HEK293 (cell line): ENCODE data around the gene MAPK14.
"Not testable (repeated sequence)": the region's sequence is repeated elsewhere in the genome, so short reads cannot be mapped to it uniquely, and the experiment has no call there.

Experiments used
- CTCF ChIA-PET: fragments of 350-600 bp; formaldehyde crosslinking; extraction: SDS; loops from one replicate; lab custom pipeline; 2021; ENCODE audit warnings: antibody characterized with exemption; lab: Yijun Ruan, JAX
- POLR2A ChIA-PET: fragments of 300-600 bp; formaldehyde crosslinking; extraction: SDS; loops from one replicate; lab custom pipeline; 2020; ENCODE audit warnings: antibody characterized with exemption, inconsistent platforms; lab: Yijun Ruan, JAX
- H3K27ac ChIP-seq: fragments of 200-500 bp; sonication (Bioruptor generic); 2 replicates; pipeline ENCODE4 v1.5.1; 2014; ENCODE audit warnings: low read depth, low read length, control low read depth, inconsistent platforms; ENCODE audit errors: extremely low read depth
- H3K36me3 ChIP-seq, 2 experiments: fragments of 200-500 bp in 1 of 2; sonication (Bioruptor generic) in 1 of 2; 1 replicate in 1 of 2; 2 replicates in 1 of 2; pipeline ENCODE4 v1.5.1; 2014 to 2017; ENCODE audit warnings: inconsistent platforms in 2 of 2, low read length in 2 of 2; ENCODE audit not compliant: control insufficient read depth in 2 of 2, insufficient read depth in 1 of 2
- H3K4me1 ChIP-seq: fragments of 200-500 bp; sonication (Bioruptor generic); 2 replicates; pipeline ENCODE4 v1.5.1; 2014; ENCODE audit warnings: mild to moderate bottlenecking, low read length, inconsistent platforms; ENCODE audit not compliant: control insufficient read depth, insufficient read depth
- H3K4me3 ChIP-seq: 2 replicates; pipeline ENCODE4 v1.5.1; 2011; ENCODE audit warnings: low read depth, mild to moderate bottlenecking, control low read depth, low read length, moderate library complexity
- H3K9me3 ChIP-seq: fragments of 200-500 bp; sonication (Bioruptor generic); 2 replicates; pipeline ENCODE4 v1.5.1; 2014; ENCODE audit warnings: low read depth, low read length, inconsistent platforms; ENCODE audit not compliant: control insufficient read depth, insufficient read depth
- CTCF ChIP-seq: fragments of 450-650 bp; formaldehyde crosslinking; IDR thresholded peaks from 2 replicates; pipeline ENCODE4 v1.5.1; 2016; ENCODE audit warnings: missing biosample characterization, missing genetic modification characterization
- REPIN1 ChIP-seq: fragments of 450-650 bp; formaldehyde crosslinking; IDR thresholded peaks from 2 replicates; pipeline ENCODE4 v1.5.1; 2017; ENCODE audit warnings: missing biosample characterization, missing genetic modification characterization, low read depth
- WT1 ChIP-seq: fragments of 450-650 bp; formaldehyde crosslinking; IDR thresholded peaks from 2 replicates; pipeline ENCODE4 v1.5.1; 2016; ENCODE audit warnings: missing biosample characterization, missing genetic modification characterization
- ZBTB20 ChIP-seq: fragments of 450-650 bp; formaldehyde crosslinking; IDR thresholded peaks from 2 replicates; pipeline ENCODE4 v1.5.1; 2016; ENCODE audit warnings: missing biosample characterization, missing genetic modification characterization
- ZNF18 ChIP-seq: fragments of 450-650 bp; formaldehyde crosslinking; IDR thresholded peaks from 2 replicates; pipeline ENCODE4 v1.5.1; 2016; ENCODE audit warnings: missing biosample characterization, missing genetic modification characterization
- ZNF23 ChIP-seq: fragments of 450-650 bp; formaldehyde crosslinking; IDR thresholded peaks from 2 replicates; pipeline ENCODE4 v1.5.1; 2016; ENCODE audit warnings: missing biosample characterization, missing genetic modification characterization, borderline replicate concordance
- ZNF266 ChIP-seq: fragments of 450-650 bp; formaldehyde crosslinking; IDR thresholded peaks from 2 replicates; pipeline ENCODE4 v1.5.1; 2016; ENCODE audit warnings: missing biosample characterization, missing genetic modification characterization, low read depth
- ZNF335 ChIP-seq: fragments of 450-650 bp; formaldehyde crosslinking; conservative IDR thresholded peaks from 2 replicates; pipeline ENCODE4 v1.5.1; 2016; ENCODE audit warnings: missing biosample characterization, missing genetic modification characterization
- ZNF366 ChIP-seq: fragments of 450-650 bp; formaldehyde crosslinking; conservative IDR thresholded peaks from 2 replicates; pipeline ENCODE4 v1.5.1; 2016; ENCODE audit warnings: missing biosample characterization, missing genetic modification characterization
- ZNF398 ChIP-seq: fragments of 450-650 bp; formaldehyde crosslinking; IDR thresholded peaks from 2 replicates; pipeline ENCODE4 v1.5.1; 2017; ENCODE audit warnings: missing biosample characterization, missing genetic modification characterization
- ZNF600 ChIP-seq: fragments of 450-650 bp; formaldehyde crosslinking; IDR thresholded peaks from 2 replicates; pipeline ENCODE4 v1.5.1; 2016; ENCODE audit warnings: missing biosample characterization, missing genetic modification characterization
- ZNF654 ChIP-seq: fragments of 450-650 bp; formaldehyde crosslinking; IDR thresholded peaks from 2 replicates; pipeline ENCODE4 v1.5.1; 2016; ENCODE audit warnings: low read depth, missing biosample characterization, missing genetic modification characterization
- ZNF664 ChIP-seq: fragments of 450-650 bp; formaldehyde crosslinking; IDR thresholded peaks from 2 replicates; pipeline ENCODE4 v1.5.1; 2016; ENCODE audit warnings: missing biosample characterization, missing genetic modification characterization
- ZNF692 ChIP-seq: fragments of 450-650 bp; formaldehyde crosslinking; IDR thresholded peaks from 2 replicates; pipeline ENCODE4 v1.5.1; 2016; ENCODE audit warnings: missing biosample characterization, missing genetic modification characterization

Gene MAPK14

GRCh38 chr6:36123270-36124139, 95.9 kb downstream of the MAPK14 start (continued):
- TF ChIP-seq ZNF335 (tag by site-specific recombination) (peak; percentile 49; the same call in 1 of the 2 replicates), WT1 (tag by site-specific recombination) (peak; percentile 58; the same call in 1 of the 2 replicates), ZNF18 (tag by site-specific recombination) (peak; percentile 78; the same call in 1 of the 2 replicates), ZNF266 (no peak), ZNF600 (tag by site-specific recombination) (peak; percentile 55; the same call in 1 of the 2 replicates), ZNF366 (tag by site-specific recombination) (0 out of 2 replicates have a peak, but pooled peaks have one; percentile 12), ZNF398 (tag by site-specific recombination) (peak; percentile 64), ZNF654 (tag by site-specific recombination) (peak; percentile 53), ZNF664 (tag by site-specific recombination) (0 out of 2 replicates have a peak, but pooled peaks have one; percentile 30), ZBTB20 (tag by site-specific recombination) (no peak), REPIN1 (no peak), CTCF (tag by site-specific recombination) (peak; percentile 73)

GRCh38 chr6:36124346-36124745, 96.7 kb downstream of the MAPK14 start:
- not testable (repeated sequence) for H3K36me3 ChIP-seq, H3K4me3 ChIP-seq, H3K4me1 ChIP-seq, H3K9me3 ChIP-seq, H3K27ac ChIP-seq
- ChIA-PET CTCF (interaction anchor here (0.6 to 6.9 kb wide), 13 partner anchors 9 to 481 kb away, joined by 3 to 53 read pairs (median 4); no protein-coding TSS in a partner anchor), POLR2A (interaction anchor here (0.7 kb wide), 2 partner anchors 104 to 1069 kb away, joined by 3 read pairs; no protein-coding TSS in a partner anchor)

GRCh38 chr6:36124881-36125280, 97.3 kb downstream of the MAPK14 start:
- Histone ChIP-seq H3K27ac (no peak overlapping the region), H3K36me3 (no peaks in the 10 kb centered on the region), H3K9me3 (no peaks in the 10 kb centered on the region), H3K4me3 (no peak overlapping the region), H3K4me1 (no peaks in the 10 kb centered on the region)
- TF ChIP-seq ZNF692 (no peak), ZNF23 (tag by site-specific recombination) (no peak)
- CTCF ChIA-PET: interaction anchor here (0.6 to 6.9 kb wide), 9 partner anchors 8 to 239 kb away, joined by 3 to 53 read pairs (median 3); no protein-coding TSS in a partner anchor
- POLR2A ChIA-PET: interaction anchor here (0.7 kb wide), 1 partner anchor 103 kb away, joined by 3 read pairs; no protein-coding TSS in a partner anchor
